Thyroid gland (tissue), 4 donors: ENCODE measurements around the gene TTC34.
"Not testable (repeated sequence)": the region's sequence is repeated elsewhere in the genome, so short reads cannot be mapped to it uniquely, and the experiment has no call there.

Experiments used
- POLR2A ChIP-seq, 2 donors: fragments of 450-650 bp; IDR thresholded peaks; one replicate each; pipeline ENCODE4 v1.6.1; 2017; ENCODE audit warnings: antibody characterized with exemption in 2 of 2, mild to moderate bottlenecking in 2 of 2, moderate library complexity in 1 of 2
- TF ChIP-seq, protein P1 (sequence below), 6 experiments: fragments of 200-600 bp in 3 of 6; fragments of 450-650 bp in 3 of 6; sonication (generic) in 3 of 6; IDR thresholded peaks; one replicate each; pipeline ENCODE4 v1.5.1; 2016 to 2019; ENCODE audit warnings: antibody characterized with exemption in 6 of 6, mild to moderate bottlenecking in 2 of 6, inconsistent platforms in 1 of 6, moderate library complexity in 1 of 6

- not testable (repeated sequence) for TF ChIP-seq POLR2A (IDR thresholded peaks at IDR 0.05)
- TF ChIP-seq, protein P1, sequence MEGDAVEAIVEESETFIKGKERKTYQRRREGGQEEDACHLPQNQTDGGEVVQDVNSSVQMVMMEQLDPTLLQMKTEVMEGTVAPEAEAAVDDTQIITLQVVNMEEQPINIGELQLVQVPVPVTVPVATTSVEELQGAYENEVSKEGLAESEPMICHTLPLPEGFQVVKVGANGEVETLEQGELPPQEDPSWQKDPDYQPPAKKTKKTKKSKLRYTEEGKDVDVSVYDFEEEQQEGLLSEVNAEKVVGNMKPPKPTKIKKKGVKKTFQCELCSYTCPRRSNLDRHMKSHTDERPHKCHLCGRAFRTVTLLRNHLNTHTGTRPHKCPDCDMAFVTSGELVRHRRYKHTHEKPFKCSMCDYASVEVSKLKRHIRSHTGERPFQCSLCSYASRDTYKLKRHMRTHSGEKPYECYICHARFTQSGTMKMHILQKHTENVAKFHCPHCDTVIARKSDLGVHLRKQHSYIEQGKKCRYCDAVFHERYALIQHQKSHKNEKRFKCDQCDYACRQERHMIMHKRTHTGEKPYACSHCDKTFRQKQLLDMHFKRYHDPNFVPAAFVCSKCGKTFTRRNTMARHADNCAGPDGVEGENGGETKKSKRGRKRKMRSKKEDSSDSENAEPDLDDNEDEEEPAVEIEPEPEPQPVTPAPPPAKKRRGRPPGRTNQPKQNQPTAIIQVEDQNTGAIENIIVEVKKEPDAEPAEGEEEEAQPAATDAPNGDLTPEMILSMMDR (IDR thresholded peaks at IDR 0.05) = not testable (repeated sequence)
Measured at GRCh38 chr1:2654443-2654948, 147.0 kb downstream of the TTC34 start.
